ENCODE measurements around the gene PRKG1.
"Not testable (repeated sequence)": the region's sequence is repeated elsewhere in the genome, so short reads cannot be mapped to it uniquely, and the experiment has no call there.

PRKG1 gene

GRCh38 chr10:51544933-51545332 is 470.6 kb downstream of the PRKG1 start:
- DNase-seq = no peak

- DNase-seq = no peak
Observed at GRCh38 chr10:51547941-51548340, 473.7 kb downstream of the PRKG1 start.

GRCh38 chr10:51552879-51553278 is 478.6 kb downstream of the PRKG1 start:
- no peak for DNase-seq

GRCh38 chr10:51564896-51565510 is 490.7 kb downstream of the PRKG1 start:
- no peak for DNase-seq

GRCh38 chr10:51567271-51567670 is 493.0 kb downstream of the PRKG1 start:
- DNase-seq = no peak

GRCh38 chr10:51569467-51569866 is 495.2 kb downstream of the PRKG1 start:
- no peak for DNase-seq

GRCh38 chr10:51574248-51575048 is 500.2 kb downstream of the PRKG1 start:
- DNase-seq = no peak

- not testable (repeated sequence) for DNase-seq
Observed at GRCh38 chr10:51581196-51581595, 506.9 kb downstream of the PRKG1 start.

- no peak for DNase-seq
Observed at GRCh38 chr10:51583976-51584375, 509.7 kb downstream of the PRKG1 start.

GRCh38 chr10:51585742-51586141 is 511.5 kb downstream of the PRKG1 start:
- no peak for DNase-seq

- no peak for DNase-seq
Observed at GRCh38 chr10:51588984-51589383, 514.7 kb downstream of the PRKG1 start.

- DNase-seq = no peak
Observed at GRCh38 chr10:51590818-51591217, 516.5 kb downstream of the PRKG1 start.

- DNase-seq = no peak
Observed at GRCh38 chr10:51596695-51597094, 522.4 kb downstream of the PRKG1 start.

- no peak for DNase-seq
Observed at GRCh38 chr10:51599647-51600046, 525.4 kb downstream of the PRKG1 start.

GRCh38 chr10:51602326-51602725 is 528.0 kb downstream of the PRKG1 start:
- DNase-seq = no peak

- DNase-seq = no peak
Observed at GRCh38 chr10:51604579-51604978, 530.3 kb downstream of the PRKG1 start.

- DNase-seq = no peak
Observed at GRCh38 chr10:51606825-51607462, 532.7 kb downstream of the PRKG1 start.

GRCh38 chr10:51607463-51607835 is 533.2 kb downstream of the PRKG1 start:
- no peak for DNase-seq

- no peak for DNase-seq
Observed at GRCh38 chr10:51608211-51608610, 533.9 kb downstream of the PRKG1 start.

GRCh38 chr10:51615764-51616298 is 541.5 kb downstream of the PRKG1 start:
- no peak for DNase-seq

- DNase-seq = no peak
Observed at GRCh38 chr10:51617576-51618235, 543.4 kb downstream of the PRKG1 start.

- DNase-seq = no peak
Observed at GRCh38 chr10:51619365-51619764, 545.1 kb downstream of the PRKG1 start.

GRCh38 chr10:51620131-51620530 is 545.8 kb downstream of the PRKG1 start:
- no peak for DNase-seq

All from CD4-positive, alpha-beta T cell treated with Interleukin-12 subunit alpha and Interleukin-12 subunit beta, for 1 hour (primary cell).